ENCODE data around the gene SAMD13.

SAMD13 gene

DNA sequence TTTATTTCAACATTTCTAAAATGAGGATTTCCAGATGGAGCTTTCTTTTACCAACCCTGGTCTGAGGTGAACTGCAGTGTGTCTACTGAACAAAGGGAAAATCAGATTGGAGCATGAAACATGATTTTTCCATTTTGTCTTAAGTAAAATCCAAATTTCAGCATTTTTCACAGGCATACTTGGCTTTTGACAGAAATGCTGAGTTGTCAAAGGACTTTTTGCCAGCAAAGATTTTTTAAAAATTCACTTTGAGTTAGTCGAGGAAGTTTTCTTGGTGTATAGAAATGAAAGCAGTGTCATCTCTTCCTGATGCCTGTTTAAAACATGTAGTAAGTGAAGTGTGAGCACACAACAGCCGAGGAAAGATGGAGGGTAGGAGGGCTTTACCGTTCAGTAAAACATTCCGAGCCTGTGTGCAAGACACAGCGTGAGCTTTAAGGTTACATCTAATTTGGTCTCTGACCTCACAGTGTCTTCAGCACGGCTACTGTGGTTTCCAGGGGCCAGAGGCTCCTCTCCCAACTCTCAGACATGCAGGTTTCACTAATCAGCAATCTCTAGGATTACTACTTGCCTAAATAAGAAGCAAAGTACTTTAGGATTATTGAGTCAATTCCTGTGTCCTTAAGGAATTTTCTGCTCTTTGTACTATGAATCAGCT, 45.9 kb downstream of the SAMD13 start:
- no peak for DNase-seq

DNA sequence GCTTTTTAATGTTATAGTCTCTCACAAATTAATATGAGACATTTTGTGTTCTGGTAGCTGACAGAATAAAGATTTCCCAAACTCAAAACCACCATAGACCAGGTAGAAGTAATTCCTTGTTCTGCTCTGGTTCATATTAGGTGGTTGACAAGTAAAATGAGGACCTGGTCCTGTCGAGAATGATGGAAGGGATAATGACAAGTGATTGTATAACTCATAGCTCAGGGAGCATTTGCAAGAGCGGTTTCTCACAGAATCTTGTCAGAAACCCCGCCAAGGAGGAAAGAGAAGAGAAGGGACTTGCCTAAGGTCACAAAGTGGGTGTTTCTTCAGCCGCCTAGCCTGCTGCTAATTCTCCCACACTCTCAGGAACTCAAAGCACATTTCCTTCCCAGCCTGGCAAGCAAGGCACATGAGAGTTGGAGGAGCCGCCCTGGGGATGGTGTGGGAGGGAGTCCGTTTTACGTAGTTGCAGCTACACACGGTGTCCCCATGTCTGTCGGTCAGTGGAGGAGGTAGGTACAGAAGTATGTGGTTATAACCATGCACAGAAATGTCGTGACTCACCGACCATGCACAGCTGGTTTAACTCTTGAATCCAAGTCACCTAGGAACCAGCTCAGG, 46.5 kb downstream of the SAMD13 start:
- DNase-seq: no peak

DNA sequence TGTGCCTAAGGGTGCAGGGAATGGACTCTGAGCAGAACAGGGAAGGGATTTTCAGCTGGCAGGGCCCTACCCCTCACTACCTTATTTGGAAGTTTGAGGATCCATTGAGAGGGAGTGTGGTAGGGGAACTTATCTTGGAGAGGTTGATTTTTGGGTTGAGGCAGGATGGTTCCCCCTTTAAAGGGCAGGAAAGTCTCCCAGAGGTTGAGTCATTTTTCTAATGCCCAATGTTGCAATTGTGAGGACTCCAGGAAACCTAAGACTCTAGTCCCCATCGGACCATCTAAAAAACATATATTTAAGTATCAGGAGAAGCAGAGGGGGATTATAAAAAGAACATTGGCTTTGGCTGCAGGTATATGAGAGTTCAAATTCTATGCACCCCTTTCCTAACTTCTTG, 47.3 kb downstream of the SAMD13 start:
- no peak for DNase-seq

DNA sequence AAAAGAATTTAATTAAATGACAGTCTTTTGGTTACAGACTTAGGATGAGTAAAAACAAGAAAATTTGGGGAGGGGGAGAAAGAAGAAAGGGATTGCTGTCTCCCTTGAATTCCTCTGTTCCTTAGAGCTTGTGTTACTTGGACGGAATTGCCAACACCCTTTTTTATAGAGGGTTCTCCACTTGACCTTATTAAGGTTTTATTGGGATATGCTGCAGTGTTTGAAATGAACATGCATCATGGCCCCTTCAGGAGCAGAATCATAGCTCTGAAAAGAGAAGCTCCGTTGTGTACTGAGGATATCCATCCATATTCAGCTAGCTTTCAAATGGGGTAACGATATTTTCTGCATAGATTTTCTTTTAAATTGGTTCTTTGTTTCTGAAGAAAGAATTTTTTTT, 48.6 kb downstream of the SAMD13 start:
- DNase-seq: no peak

DNA sequence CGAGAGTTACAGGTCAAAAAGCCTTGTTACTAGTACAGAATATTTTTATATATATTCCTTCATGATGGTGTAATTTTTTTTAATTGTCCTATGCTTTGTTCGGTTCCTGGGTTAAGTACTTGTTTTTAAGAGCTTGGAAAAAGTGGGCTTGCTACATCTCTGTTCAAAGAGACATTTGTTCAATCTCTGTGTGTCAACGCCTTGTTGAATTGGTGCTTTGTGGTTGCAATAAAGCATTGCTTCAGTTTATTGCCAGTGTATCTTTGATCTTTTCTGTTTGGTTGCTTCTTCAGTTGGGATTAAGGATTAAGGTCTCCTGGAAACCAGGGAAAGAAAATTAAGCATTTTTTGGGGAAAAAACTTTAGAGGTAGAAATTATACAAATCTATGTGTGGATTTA, 49.0 kb downstream of the SAMD13 start:
- DNase-seq: no peak

DNA sequence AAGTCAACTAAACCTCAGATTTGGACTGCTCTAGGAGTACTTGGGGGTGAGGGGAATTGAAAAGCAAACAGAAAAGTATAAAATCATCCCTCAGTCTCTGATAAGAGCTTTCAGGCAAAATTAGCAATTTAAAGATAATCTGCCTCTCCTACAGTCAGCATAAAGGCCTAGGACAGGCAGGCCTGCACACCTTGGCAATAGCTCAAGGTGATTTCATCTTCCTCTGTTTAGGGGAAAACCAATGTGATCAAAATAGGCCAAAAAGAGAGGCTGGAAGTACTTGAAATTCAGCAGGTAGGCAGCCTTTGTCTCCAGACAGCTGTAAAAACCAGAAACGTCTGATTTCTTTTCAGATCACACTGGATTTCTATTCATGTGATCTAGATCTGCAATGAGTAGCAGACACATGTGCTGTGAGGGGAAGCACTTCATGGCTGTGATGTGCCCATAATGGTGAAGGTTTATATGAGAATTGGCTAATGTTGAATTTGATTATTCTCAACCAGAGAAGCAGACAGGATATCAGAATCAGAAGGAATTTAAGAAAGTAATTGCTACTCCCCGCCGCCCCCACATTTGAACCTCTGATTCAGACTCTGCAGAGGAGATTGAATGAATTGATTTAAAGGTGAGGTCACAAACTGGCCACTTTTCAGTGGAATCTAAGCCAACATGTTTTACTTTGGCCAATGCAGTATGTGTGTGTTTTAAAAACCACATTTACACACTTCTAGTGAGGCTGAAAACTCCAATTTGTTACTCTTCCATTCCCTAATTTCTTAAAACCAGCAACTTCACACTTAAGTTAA, 51.0 kb downstream of the SAMD13 start:
- no peak for DNase-seq

DNA sequence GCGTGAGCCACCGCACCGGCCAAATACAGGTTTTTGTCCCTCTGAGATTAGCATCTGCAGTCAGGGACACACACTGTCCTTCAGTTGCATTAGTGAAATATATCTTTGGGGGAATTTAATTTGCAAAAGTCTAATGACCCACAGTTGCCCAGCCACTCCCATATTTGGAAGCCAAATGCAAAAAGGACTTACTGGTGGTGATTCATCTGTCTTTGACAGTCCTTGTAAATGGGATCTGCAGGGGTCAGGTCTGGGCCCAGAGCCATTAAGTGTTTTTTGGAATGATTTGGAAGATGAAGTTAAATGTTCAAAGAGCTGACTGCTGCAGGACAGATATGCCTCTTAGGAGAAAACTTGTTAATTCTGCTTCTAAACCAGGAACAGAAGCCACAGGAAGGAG, 52.2 kb downstream of the SAMD13 start:
- no peak for DNase-seq

DNA sequence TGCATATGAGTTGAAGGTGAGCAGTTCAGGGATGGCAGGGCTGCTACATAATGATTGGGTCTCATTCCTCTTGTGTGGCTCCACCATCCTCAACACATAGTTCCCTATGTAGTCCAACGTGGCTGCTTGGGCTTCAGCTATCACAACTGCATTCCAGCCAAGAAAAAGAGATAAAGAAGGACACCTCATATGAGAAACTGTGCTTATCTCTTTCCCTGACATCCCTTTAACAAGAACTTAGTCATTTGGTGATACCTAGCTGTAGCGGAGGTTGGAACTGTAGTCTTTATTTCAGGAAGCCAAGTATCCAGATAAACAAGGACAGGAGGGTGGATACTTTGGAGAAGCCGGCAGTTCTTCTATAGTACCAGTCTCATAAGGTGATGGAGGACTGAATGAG, 54.0 kb downstream of the SAMD13 start:
- DNase-seq: no peak

DNA sequence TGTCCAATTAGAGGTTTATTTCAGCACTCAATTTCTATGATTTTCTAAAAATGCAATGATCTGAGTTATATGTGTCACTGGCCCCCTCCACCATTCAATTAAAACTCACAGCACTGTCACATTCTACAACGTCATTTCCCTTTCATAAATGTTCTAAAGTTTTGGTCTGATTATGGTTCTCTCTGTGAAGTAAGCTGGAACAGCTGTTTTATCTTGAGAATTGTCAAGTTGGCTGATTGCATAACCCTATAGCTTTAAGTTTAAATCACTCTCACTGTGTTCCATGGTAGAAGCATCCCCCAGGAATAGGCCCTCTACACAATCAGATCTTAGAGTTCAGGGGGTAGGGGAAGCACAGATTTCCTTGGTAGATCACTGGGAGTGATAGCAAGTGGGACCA, 55.4 kb downstream of the SAMD13 start:
- no peak for DNase-seq

DNA sequence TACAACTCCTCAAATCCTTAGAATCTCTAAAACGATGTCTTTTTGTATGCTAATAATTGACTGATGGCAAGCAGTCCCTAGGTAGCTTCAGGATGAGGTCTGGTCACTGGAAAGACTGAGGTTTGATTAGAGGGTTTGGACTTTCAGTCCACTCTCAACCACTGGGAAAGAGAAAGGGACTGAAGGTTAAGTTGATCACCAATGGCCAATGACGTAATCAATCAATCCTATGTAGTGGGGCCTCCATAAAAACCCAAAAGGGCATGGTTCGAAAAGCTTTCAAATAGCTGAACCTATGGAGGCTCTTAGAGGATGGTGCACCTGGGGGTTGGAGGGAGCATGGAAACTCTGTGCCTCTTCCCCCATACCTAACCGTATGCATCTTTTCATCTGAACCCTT, 57.2 kb downstream of the SAMD13 start:
- no peak for DNase-seq

DNA sequence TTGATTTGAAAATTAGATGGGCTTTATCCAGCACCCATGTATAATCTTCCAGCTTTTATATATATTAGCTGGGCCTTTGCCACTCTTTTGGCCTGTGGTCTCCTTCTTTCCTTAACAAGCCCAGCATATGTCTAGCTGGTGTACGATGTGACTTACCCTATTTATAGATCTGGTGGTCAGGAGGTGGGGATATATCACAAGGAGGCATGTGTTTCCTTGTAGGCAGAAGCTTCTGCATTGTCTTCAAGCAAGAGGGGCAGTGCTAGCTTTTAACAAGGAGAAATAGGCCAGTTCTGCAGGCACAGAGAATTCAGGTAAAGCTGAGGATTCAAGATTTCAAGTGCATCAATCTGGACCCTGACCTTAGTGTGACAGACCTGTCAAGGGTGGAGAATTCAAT, 58.8 kb downstream of the SAMD13 start:
- DNase-seq: no peak

DNA sequence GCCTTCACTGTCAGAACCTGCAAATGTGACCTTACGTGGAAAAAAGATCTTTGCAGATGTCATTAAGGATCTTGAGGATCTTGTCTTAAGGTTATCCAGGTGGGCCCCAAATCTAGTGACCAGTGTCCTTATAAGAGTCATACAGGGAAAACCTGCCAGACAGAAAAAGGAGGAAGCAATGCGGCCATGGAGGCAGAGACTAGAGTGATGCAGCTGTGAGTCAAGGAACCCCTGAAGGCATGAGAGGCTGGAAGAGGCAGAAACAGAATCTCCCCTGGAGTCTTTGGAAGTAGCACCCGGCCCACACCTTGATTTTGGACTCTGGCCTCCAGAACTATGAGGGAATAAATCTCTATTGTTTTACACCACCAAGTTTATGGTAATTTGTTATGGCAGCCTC, 60.3 kb downstream of the SAMD13 start:
- DNase-seq: no peak

DNA sequence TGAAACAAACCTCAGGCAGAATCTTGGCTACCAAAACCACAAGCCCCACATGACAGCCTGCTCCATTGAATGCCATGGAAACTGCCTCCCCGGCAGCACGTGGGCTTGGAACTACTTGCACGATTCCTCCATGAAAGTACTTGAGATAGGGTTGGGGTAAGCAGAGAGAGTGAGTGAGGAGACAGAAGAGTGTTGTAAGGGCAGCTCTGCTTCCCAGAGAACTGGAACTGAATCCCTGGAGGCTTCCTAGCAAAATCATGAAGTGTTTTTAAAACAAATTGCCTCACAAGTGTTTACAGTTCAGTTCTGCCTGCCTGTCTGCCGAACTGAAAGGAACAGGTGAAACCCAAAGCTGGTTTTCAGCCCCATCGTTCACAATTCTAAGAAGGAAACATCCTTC, 61.5 kb downstream of the SAMD13 start:
- DNase-seq: no peak

DNA sequence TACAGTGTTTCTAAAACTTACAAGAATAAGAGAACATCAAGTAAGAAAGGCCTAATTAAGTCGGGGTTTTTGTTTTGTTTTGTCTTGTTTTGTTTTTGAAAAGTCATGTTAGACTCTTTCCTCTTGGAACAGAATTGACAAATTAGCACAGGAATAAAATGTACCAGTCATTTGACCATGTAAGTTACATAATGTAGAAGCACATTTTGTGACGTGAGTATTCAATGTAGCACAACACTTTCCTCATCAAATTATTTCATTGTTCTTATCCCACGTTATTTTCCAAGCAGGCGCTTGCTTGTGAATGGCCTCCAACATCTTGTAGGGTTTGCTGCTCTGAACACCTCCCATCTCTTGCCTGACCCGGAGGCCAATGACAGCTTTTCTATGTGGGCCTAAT, 62.1 kb downstream of the SAMD13 start:
- DNase-seq: no peak

DNA sequence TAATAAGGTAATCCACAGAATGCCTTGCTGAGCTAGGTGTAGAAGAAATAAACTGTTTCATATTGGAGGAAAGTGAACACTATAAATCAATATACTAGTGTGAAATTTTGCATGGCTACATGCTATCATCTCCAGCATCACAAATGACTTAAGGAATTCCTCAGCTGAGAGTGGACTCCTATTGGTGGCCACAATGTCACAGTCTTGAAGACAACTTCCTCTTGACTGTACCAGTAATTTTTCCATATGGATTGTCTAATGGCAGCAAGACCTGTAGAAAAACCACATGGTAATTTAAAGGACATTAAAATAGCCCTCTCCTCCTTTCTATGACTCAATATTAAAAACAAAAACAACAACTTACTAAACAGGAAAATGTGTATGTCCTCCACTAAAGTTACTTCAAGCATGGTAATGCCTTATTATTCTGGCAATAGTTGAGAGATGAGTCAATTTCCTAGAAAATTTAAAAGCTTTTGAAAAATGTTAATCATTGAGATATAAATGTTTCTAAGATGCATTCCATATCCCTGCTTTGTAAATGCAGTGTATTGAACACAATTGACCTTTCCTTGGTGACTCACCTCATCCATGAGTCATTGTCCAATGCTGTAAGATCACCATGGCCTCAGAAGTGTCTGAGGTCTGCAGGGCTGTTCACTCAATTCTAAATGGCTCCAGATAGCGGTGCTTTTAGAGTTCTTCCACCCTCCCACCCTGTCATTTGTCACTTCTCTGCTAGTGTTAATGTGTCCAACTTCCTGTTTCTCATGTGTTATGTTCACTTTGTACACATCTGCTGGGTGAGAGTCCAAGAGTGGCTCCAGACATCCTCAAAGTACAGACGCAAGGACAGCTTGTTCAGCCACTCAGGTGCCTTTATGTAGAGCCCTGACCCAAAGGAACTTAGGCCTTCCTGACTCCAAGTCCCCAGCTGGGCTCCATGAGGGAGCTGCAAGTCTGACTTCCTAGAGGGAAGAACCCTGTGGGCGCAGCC, 64.0 kb downstream of the SAMD13 start:
- no peak for DNase-seq

DNA sequence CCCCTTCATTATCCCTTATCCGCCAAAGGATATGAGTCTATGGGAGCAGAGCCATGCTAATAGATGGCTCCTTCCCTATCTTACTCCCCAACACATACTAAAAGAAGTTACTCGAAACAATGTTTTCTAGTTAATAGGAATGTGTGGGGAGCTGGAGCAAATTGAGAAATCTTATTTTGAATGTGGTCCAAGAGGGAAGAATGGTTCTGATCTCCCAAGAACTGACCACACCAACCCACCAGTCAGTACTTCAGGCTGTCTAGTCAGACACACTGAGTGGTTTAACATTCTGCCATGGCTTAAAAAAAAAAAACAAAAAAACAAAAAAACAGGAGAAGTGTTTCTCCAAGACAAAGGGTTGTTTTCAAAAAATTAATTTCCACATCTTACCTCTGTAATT, 65.3 kb downstream of the SAMD13 start:
- DNase-seq: no peak

DNA sequence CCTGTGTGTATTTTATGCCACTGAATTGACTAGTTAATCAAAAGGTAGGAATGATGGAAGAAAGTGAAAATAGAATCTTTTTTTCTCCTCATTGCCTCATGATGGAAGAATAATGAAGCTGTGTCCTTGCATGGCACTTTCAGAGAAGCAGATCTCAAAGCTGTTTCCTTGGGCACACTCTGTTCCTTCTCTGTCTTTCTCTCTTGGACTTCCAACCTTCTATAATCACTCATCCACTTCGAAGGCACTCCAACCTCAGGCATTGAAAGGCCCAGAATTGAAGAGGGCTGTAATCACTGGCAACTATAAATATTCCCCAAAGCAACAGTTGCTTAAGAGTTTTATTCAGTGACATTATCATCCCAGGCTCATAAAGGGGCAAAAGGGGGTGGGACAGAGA, 65.7 kb downstream of the SAMD13 start:
- no peak for DNase-seq

DNA sequence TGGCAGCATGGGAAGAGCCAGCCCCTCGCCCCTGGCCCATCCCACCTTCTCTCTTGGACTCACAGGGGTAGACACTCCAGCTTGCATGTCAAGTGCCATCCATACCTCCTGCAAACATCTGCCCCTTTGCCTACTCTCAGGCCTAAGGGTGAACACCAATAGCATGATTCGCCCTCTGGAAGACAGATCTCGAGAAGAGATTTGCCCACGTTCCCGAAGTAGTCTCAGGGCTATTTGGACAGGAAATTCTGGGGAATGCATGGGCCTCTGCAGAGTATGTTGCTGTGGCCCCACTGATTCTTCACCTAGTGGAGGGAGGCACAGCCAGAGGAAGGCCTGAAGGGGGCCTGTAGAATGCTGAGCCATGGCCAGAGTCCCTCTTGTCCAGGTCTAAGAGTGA, 66.9 kb downstream of the SAMD13 start:
- DNase-seq: no peak

DNA sequence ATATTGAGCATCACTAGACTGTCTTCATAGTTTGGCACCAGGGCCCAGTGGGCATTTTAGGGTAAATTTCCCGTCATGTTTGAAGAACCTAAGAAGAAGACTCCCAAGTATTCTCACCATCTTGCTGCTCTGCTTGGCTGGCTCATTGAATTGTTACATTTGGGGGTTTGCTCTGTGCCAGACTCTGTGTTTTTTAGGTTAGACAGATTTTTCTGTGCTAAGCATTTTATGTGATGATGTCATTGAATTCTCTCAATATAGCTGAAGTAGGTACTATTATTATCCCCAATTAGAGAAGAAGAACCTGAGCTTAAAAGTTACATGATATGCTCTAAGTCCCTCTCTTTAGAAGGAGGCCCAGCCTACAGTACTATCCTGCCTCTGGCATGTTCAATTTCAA, 68.8 kb downstream of the SAMD13 start:
- DNase-seq: no peak

DNA sequence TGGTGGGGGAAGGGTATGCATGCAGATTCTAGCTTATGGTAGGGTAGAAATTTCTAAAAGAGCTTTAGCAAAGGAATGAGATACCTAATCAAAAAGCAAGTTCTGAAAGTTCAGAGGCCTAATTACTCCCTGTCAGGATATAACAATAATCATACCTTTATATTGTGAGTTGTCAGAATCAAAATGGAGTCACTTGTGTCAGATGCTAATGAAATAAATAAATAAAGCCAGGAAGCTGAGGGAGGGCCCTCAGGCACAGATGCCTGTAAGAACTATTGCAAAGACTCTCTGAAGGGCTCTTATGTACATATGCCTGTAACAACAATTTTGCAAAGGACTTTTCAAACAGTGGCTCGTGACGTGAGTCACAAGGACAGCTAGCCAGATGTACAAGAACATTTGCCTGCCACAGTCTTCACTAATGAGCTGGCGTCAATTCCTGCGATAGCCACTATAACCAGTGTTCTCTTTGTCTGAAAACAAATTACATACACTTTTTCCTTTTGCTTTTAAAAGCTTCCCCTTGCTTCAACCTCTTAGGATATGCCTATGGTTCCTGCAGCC, 69.4 kb downstream of the SAMD13 start:
- no peak for DNase-seq

DNA sequence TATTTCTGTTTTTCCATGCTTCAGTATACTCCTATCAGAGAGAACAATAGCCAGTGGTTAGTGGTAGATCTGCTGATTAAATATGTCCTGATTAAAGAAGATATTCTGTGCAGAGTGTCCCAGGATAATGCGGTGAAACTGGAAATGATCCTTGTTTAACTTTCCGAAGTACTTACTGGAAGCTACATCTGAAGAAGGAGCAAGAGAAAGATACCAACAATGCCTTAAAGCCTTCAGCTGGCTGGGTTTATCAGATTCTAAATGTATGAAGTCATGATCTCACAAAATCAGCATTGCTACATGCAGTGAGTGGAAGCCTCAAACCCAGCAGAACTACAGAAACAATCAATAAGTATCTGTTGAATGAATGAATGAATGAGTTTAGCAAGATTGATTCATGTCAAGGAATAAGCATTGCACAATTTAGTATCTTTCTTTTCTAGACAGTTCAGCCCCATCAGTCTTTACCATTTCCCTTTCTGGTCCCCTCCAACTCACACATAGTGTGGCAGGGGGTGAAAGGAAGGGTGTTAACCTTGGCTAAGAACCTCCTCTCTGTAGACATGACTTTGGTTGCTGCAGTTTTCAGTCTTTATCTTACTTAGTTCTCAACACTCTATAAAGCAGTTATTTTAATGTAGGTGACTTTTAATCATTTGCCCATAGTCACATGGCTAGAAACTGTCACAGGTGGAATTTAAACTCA, 72.1 kb downstream of the SAMD13 start:
- no peak for DNase-seq

Measured in NCI-H1930 (cell line).